HCT116 (cell line): Measurements from ENCODE around the gene ERC2.

ENCODE experiments used
- CTCF ChIP-seq, 3 experiments: fragments of 200-600 bp in 1 of 3; sonication (generic) in 1 of 3; IDR thresholded peaks in 2 of 3; conservative IDR thresholded peaks in 1 of 3; 2 replicates each; pipeline ENCODE4 v1.5.1; 2012 to 2017; ENCODE audit warnings: low read depth in 2 of 3, low read length in 2 of 3, antibody characterized with exemption in 1 of 3, borderline replicate concordance in 1 of 3, control low read depth in 1 of 3, mild to moderate bottlenecking in 1 of 3, mixed read lengths in 1 of 3, mixed run types in 1 of 3, moderate library complexity in 1 of 3; ENCODE audit not compliant: insufficient read depth in 1 of 3
- EZH2 ChIP-seq: fragments of 200-600 bp; sonication (generic); IDR thresholded peaks from 2 replicates; pipeline ENCODE4 v1.6.1; 2017; ENCODE audit warnings: antibody characterized with exemption, mixed run types
- EZH2phosphoT487 ChIP-seq: fragments of 200-600 bp; IDR thresholded peaks from 2 replicates; pipeline ENCODE4 v1.6.1; 2018; ENCODE audit warnings: antibody characterized with exemption, borderline replicate concordance
- RAD21 ChIP-seq: IDR thresholded peaks from 2 replicates; pipeline ENCODE4 v1.6.1; 2012; ENCODE audit warnings: low read depth, mild to moderate bottlenecking
- SRF ChIP-seq: IDR thresholded peaks from 2 replicates; pipeline ENCODE4 v1.6.1; 2012; ENCODE audit warnings: low read depth

- TF ChIP-seq EZH2 (no peak), EZH2phosphoT487 (no peak), CTCF (IDR thresholded peaks at IDR 0.05 in 2 of 3, conservative IDR thresholded peaks at IDR 0.05 in 1 of 3; ENCODE audit: borderline replicate concordance in 1 of 3, insufficient read depth in 1 of 3, low read depth in 2 of 3, low read length in 2 of 3) (no peak), SRF (no peak), RAD21 (no peak)
Observed at GRCh38 chr3:55912880-55913279, 555.4 kb downstream of the ERC2 start.
